NB4 (cell line): ENCODE results near the gene MYO1D.
"Not testable (repeated sequence)": the region's sequence is repeated elsewhere in the genome, so short reads cannot be mapped to it uniquely, and the experiment has no call there.

Experiments used
- DNase-seq: peaks from one replicate; pipeline ENCODE4 v3.0.0; 2010; ENCODE audit warnings: low read depth
- H3K4me3 ChIP-seq: one replicate; pipeline ENCODE4 v1.5.1; 2011; ENCODE audit warnings: mild to moderate bottlenecking, low read depth, low read length, moderate library complexity
- MYC ChIP-seq: IDR thresholded peaks from 2 replicates; pipeline ENCODE4 v1.6.1; 2011; ENCODE audit warnings: low read depth, low read length
- POLR2A ChIP-seq: IDR thresholded peaks from 2 replicates; pipeline ENCODE4 v1.6.1; 2011; ENCODE audit warnings: mild to moderate bottlenecking; ENCODE audit not compliant: insufficient read length; ENCODE audit errors: extremely low read depth
- TF ChIP-seq, protein P1 (sequence below): IDR thresholded peaks from one replicate; pipeline ENCODE4 v1.5.1; 2012; ENCODE audit warnings: low read depth, low read length
- TF ChIP-seq, protein P2 (sequence below): IDR thresholded peaks from 2 replicates; pipeline ENCODE4 v1.6.1; 2011; ENCODE audit warnings: low read depth, low read length

Gene MYO1D

DNA sequence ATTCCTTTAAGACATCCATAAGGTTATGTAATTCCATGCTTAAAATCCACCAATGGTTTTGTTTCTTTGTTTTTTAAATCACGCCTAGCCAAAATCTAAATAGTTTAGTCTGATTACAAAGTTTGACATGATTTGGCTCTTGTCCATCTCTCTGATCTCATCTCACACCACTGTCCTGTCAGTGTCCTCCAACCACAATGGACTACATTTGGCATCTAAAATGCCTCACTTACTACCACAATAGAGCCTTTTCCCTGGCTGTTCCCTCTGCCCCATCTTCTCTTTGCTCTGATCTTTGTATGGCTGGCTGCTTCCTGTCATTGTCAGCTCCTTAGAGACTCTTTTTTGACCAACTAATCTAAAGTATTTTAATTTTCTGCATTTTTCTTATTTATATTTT lies 157.2 kb downstream of the MYO1D start:
- TF ChIP-seq MYC (no peak), POLR2A (no peak)
- TF ChIP-seq, protein P1, sequence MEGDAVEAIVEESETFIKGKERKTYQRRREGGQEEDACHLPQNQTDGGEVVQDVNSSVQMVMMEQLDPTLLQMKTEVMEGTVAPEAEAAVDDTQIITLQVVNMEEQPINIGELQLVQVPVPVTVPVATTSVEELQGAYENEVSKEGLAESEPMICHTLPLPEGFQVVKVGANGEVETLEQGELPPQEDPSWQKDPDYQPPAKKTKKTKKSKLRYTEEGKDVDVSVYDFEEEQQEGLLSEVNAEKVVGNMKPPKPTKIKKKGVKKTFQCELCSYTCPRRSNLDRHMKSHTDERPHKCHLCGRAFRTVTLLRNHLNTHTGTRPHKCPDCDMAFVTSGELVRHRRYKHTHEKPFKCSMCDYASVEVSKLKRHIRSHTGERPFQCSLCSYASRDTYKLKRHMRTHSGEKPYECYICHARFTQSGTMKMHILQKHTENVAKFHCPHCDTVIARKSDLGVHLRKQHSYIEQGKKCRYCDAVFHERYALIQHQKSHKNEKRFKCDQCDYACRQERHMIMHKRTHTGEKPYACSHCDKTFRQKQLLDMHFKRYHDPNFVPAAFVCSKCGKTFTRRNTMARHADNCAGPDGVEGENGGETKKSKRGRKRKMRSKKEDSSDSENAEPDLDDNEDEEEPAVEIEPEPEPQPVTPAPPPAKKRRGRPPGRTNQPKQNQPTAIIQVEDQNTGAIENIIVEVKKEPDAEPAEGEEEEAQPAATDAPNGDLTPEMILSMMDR: no peak
- TF ChIP-seq, protein P2, sequence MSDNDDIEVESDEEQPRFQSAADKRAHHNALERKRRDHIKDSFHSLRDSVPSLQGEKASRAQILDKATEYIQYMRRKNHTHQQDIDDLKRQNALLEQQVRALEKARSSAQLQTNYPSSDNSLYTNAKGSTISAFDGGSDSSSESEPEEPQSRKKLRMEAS: no peak
- H3K4me3 ChIP-seq: no peak overlapping the region
- DNase-seq: no peak

DNA sequence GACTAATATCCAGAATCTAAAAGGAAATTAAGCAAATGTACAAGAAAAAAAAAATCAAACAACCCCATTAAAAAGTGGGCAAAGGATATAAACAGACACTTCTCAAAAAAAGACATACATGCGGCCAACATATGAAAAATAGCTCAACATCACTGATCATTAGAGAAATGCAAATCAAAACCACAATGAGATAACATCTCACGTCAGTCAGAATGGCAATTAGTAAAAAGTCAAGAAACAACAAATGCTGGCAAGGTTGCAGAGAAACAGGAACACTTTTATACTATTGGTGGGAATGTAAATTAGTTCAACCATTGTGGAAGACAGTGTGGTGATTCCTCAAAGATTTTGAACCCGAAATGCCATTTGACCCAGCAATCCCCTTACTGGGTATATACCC lies 162.0 kb downstream of the MYO1D start:
- DNase-seq: not testable (repeated sequence)

DNA sequence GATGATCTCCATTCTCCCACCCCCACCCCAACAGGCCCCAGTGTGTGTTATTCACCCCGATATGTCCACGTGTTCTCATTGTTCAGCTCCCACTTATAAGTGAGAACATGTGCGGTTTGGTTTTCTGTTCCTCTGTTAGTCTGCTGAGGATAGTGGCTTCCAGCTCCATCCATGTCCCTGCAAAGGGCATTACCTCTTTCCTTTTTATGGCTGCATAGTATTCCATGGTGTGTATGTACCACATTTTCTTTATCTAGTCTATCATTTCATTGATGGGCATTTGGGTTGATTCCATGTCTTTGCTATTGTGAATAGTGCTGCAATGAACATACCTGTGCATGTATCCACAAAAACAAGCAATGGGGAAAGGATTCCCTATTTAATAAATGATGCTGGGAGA lies 162.7 kb downstream of the MYO1D start:
- not testable (repeated sequence) for H3K4me3 ChIP-seq, DNase-seq

More for the DNA sequence above, 162.0 kb downstream of the MYO1D start:
- H3K4me3 ChIP-seq: not testable (repeated sequence)

DNA sequence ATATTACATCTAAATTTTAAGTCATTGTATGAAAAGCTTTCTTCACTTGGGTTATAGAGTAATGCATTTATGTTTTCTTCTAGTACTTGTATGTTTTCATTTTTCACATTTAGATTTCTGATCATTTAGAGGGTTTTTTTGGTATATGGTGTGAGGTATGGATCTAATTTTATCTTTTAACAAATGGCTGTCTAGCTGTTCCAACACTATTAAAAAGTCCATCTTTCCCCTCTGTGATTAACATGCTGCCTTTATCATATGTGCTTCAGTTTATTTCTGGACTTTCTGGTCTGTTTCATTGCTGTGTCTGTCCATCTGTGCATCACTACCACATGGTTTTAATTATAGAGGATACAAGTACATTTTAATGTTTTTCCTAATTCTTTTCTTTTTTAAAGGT lies 163.8 kb downstream of the MYO1D start:
- H3K4me3 ChIP-seq: no peak overlapping the region
- TF ChIP-seq, protein P2: no peak
- TF ChIP-seq POLR2A (no peak), MYC (no peak)
- TF ChIP-seq, protein P1: no peak
- no peak for DNase-seq

DNA sequence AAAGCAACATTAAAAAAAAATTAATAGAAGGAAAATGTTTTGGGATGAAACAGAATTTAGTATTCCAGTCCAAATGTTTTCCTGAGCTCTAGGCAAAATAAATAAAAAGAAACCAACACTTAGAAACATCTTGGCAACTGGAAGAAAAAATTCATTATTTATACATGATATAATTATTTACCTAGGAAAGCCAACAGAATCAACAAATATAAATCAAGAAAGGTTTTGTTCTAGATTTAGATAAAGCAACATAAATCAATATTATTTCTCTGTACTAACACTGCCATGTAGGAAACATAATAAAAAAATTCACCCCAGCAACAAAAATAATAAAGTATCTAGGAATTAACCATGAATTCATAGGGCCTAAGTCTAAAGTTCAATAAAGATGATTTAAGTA lies 167.4 kb downstream of the MYO1D start:
- TF ChIP-seq, protein P1: no peak
- TF ChIP-seq MYC: no peak
- TF ChIP-seq, protein P2: no peak
- TF ChIP-seq POLR2A: no peak
- no peak overlapping the region for H3K4me3 ChIP-seq
- no peak for DNase-seq

DNA sequence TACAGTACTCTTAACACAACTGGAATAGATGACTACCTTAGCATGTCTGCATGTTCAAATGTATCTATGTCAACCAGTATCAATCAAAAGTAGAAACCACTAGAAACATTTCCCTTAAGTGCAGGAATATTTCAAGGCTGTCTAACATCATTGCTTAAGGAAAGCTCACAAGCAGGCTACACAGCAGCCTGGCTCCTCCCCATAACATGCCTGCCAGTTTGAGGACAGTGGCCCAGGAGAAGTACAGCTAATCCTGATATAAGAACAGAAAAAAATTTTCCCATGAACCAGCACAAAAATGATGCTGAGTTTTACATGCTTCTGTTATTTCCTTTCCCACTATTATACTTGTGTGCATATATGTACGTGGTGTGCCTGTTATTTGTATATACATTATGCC lies 175.1 kb downstream of the MYO1D start:
- no peak for DNase-seq
- no peak overlapping the region for H3K4me3 ChIP-seq
- TF ChIP-seq POLR2A: no peak
- TF ChIP-seq MYC: no peak
- TF ChIP-seq, protein P2: no peak
- TF ChIP-seq, protein P1: no peak

DNA sequence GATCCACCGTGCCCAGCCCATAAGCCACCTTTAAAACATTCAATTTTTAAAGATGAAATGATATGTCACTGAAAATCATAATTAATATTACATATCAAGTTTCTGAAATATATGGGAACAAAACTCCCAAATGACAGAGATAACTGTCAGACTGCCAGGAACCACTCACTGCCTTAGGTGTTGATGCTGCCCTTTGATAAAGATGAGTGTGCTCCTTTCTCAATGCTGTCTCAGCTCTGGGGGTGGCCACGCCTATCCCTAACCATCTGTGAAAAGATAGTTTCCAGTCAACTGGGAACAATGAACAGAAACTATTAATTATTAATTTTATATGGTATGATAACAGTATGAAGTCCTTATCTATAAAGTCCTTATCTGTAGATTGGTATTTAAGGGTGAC lies 177.7 kb downstream of the MYO1D start:
- H3K4me3 ChIP-seq: no peak overlapping the region
- DNase-seq: no peak
- TF ChIP-seq POLR2A: no peak
